GM23338 (cell line): Measurements from ENCODE around the gene TRIM24.

ENCODE experiments used
- CREB1 ChIP-seq: fragments of 250-450 bp; sonication (Bioruptor Pico); IDR thresholded peaks from 2 replicates; pipeline ENCODE4 v1.5.0; 2020; ENCODE audit warnings: low read depth, mild to moderate bottlenecking, moderate library complexity
- EZH2 ChIP-seq: fragments of 200-600 bp; sonication (generic); IDR thresholded peaks from one replicate; pipeline ENCODE4 v1.8.0; 2017; ENCODE audit warnings: antibody characterized with exemption, mild to moderate bottlenecking, low read depth; ENCODE audit not compliant: unreplicated experiment
- EZH2phosphoT487 ChIP-seq: fragments of 200-600 bp; sonication (generic); IDR thresholded peaks from one replicate; pipeline ENCODE4 v1.8.1; 2018; ENCODE audit warnings: antibody characterized with exemption; ENCODE audit not compliant: unreplicated experiment
- JUNB ChIP-seq: IDR thresholded peaks from one replicate; pipeline ENCODE4 v1.6.1; 2016; ENCODE audit warnings: antibody characterized with exemption; ENCODE audit not compliant: unreplicated experiment
- NANOG ChIP-seq: IDR thresholded peaks from 2 replicates; pipeline ENCODE4 v1.6.1; 2016; ENCODE audit warnings: antibody characterized with exemption, borderline replicate concordance
- POLR2AphosphoS5 ChIP-seq: IDR thresholded peaks from 2 replicates; pipeline ENCODE4 v1.6.1; 2016; ENCODE audit warnings: antibody characterized with exemption, low read depth
- ZNF114 ChIP-seq: fragments of 250-450 bp; sonication (Bioruptor Pico); IDR thresholded peaks from 2 replicates; pipeline ENCODE4 v1.5.0; 2020; ENCODE audit warnings: mild to moderate bottlenecking, moderate library complexity
- TF ChIP-seq, protein P1 (sequence below), 2 experiments: fragments of 200-600 bp in 1 of 2; sonication (generic) in 1 of 2; conservative IDR thresholded peaks; 2 replicates each; pipeline versions ENCODE4 v1.5.1 to v1.6.1; 2016 to 2017; ENCODE audit warnings: antibody characterized with exemption in 2 of 2, low read depth in 2 of 2, mild to moderate bottlenecking in 2 of 2, moderate library complexity in 1 of 2
- TF ChIP-seq, protein P2 (sequence below): IDR thresholded peaks from one replicate; pipeline ENCODE4 v1.6.1; 2018; ENCODE audit warnings: antibody characterized with exemption; ENCODE audit not compliant: unreplicated experiment
- TF ChIP-seq, protein P3 (sequence below): IDR thresholded peaks from 2 replicates; pipeline ENCODE4 v1.6.1; 2016; ENCODE audit warnings: antibody characterized with exemption
- TF ChIP-seq, protein P4 (sequence below): fragments of 250-450 bp; sonication (Bioruptor Pico); IDR thresholded peaks from 2 replicates; pipeline ENCODE4 v1.5.0; 2020; ENCODE audit warnings: mild to moderate bottlenecking, moderate library complexity

- TF ChIP-seq, protein P1, sequence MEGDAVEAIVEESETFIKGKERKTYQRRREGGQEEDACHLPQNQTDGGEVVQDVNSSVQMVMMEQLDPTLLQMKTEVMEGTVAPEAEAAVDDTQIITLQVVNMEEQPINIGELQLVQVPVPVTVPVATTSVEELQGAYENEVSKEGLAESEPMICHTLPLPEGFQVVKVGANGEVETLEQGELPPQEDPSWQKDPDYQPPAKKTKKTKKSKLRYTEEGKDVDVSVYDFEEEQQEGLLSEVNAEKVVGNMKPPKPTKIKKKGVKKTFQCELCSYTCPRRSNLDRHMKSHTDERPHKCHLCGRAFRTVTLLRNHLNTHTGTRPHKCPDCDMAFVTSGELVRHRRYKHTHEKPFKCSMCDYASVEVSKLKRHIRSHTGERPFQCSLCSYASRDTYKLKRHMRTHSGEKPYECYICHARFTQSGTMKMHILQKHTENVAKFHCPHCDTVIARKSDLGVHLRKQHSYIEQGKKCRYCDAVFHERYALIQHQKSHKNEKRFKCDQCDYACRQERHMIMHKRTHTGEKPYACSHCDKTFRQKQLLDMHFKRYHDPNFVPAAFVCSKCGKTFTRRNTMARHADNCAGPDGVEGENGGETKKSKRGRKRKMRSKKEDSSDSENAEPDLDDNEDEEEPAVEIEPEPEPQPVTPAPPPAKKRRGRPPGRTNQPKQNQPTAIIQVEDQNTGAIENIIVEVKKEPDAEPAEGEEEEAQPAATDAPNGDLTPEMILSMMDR (conservative IDR thresholded peaks at IDR 0.05; ENCODE audit: low read depth in 2 of 2), result no peak
- TF ChIP-seq, protein P2, sequence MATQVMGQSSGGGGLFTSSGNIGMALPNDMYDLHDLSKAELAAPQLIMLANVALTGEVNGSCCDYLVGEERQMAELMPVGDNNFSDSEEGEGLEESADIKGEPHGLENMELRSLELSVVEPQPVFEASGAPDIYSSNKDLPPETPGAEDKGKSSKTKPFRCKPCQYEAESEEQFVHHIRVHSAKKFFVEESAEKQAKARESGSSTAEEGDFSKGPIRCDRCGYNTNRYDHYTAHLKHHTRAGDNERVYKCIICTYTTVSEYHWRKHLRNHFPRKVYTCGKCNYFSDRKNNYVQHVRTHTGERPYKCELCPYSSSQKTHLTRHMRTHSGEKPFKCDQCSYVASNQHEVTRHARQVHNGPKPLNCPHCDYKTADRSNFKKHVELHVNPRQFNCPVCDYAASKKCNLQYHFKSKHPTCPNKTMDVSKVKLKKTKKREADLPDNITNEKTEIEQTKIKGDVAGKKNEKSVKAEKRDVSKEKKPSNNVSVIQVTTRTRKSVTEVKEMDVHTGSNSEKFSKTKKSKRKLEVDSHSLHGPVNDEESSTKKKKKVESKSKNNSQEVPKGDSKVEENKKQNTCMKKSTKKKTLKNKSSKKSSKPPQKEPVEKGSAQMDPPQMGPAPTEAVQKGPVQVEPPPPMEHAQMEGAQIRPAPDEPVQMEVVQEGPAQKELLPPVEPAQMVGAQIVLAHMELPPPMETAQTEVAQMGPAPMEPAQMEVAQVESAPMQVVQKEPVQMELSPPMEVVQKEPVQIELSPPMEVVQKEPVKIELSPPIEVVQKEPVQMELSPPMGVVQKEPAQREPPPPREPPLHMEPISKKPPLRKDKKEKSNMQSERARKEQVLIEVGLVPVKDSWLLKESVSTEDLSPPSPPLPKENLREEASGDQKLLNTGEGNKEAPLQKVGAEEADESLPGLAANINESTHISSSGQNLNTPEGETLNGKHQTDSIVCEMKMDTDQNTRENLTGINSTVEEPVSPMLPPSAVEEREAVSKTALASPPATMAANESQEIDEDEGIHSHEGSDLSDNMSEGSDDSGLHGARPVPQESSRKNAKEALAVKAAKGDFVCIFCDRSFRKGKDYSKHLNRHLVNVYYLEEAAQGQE, result no peak
- TF ChIP-seq EZH2, result no peak
- no peak for TF ChIP-seq EZH2phosphoT487
- TF ChIP-seq CREB1 (CRISPR knock-in tag), result no peak
- TF ChIP-seq, protein P3, sequence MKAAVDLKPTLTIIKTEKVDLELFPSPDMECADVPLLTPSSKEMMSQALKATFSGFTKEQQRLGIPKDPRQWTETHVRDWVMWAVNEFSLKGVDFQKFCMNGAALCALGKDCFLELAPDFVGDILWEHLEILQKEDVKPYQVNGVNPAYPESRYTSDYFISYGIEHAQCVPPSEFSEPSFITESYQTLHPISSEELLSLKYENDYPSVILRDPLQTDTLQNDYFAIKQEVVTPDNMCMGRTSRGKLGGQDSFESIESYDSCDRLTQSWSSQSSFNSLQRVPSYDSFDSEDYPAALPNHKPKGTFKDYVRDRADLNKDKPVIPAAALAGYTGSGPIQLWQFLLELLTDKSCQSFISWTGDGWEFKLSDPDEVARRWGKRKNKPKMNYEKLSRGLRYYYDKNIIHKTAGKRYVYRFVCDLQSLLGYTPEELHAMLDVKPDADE, result no peak
- TF ChIP-seq POLR2AphosphoS5, result no peak
- TF ChIP-seq ZNF114 (CRISPR knock-in tag), result no peak
- TF ChIP-seq, protein P4, sequence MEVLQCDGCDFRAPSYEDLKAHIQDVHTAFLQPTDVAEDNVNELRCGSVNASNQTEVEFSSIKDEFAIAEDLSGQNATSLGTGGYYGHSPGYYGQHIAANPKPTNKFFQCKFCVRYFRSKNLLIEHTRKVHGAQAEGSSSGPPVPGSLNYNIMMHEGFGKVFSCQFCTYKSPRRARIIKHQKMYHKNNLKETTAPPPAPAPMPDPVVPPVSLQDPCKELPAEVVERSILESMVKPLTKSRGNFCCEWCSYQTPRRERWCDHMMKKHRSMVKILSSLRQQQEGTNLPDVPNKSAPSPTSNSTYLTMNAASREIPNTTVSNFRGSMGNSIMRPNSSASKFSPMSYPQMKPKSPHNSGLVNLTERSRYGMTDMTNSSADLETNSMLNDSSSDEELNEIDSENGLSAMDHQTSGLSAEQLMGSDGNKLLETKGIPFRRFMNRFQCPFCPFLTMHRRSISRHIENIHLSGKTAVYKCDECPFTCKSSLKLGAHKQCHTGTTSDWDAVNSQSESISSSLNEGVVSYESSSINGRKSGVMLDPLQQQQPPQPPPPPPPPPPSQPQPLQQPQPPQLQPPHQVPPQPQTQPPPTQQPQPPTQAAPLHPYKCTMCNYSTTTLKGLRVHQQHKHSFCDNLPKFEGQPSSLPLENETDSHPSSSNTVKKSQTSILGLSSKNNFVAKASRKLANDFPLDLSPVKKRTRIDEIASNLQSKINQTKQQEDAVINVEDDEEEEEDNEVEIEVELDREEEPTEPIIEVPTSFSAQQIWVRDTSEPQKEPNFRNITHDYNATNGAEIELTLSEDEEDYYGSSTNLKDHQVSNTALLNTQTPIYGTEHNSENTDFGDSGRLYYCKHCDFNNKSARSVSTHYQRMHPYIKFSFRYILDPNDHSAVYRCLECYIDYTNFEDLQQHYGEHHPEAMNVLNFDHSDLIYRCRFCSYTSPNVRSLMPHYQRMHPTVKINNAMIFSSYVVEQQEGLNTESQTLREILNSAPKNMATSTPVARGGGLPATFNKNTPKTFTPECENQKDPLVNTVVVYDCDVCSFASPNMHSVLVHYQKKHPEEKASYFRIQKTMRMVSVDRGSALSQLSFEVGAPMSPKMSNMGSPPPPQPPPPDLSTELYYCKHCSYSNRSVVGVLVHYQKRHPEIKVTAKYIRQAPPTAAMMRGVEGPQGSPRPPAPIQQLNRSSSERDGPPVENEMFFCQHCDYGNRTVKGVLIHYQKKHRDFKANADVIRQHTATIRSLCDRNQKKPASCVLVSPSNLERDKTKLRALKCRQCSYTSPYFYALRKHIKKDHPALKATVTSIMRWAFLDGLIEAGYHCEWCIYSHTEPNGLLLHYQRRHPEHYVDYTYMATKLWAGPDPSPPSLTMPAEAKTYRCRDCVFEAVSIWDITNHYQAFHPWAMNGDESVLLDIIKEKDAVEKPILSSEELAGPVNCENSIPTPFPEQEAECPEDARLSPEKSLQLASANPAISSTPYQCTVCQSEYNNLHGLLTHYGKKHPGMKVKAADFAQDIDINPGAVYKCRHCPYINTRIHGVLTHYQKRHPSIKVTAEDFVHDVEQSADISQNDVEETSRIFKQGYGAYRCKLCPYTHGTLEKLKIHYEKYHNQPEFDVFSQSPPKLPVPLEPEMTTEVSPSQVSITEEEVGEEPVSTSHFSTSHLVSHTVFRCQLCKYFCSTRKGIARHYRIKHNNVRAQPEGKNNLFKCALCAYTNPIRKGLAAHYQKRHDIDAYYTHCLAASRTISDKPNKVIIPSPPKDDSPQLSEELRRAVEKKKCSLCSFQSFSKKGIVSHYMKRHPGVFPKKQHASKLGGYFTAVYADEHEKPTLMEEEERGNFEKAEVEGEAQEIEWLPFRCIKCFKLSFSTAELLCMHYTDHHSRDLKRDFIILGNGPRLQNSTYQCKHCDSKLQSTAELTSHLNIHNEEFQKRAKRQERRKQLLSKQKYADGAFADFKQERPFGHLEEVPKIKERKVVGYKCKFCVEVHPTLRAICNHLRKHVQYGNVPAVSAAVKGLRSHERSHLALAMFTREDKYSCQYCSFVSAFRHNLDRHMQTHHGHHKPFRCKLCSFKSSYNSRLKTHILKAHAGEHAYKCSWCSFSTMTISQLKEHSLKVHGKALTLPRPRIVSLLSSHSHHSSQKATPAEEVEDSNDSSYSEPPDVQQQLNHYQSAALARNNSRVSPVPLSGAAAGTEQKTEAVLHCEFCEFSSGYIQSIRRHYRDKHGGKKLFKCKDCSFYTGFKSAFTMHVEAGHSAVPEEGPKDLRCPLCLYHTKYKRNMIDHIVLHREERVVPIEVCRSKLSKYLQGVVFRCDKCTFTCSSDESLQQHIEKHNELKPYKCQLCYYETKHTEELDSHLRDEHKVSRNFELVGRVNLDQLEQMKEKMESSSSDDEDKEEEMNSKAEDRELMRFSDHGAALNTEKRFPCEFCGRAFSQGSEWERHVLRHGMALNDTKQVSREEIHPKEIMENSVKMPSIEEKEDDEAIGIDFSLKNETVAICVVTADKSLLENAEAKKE (CRISPR knock-in tag), result no peak
- TF ChIP-seq NANOG, result no peak
- no peak for TF ChIP-seq JUNB
Observed at GRCh38 chr7:138417764-138418163, 42.3 kb upstream of the TRIM24 start.
